ENCODE measurements around the gene GTF2H4.

- no peak for TF ChIP-seq EZH2 (IDR thresholded peaks at IDR 0.05)
- TF ChIP-seq CTCF (IDR thresholded peaks at IDR 0.05), result no peak
- no peak for TF ChIP-seq EZH2phosphoT487 (IDR thresholded peaks at IDR 0.05)
These were observed 31.5 kb downstream of the GTF2H4 start for GRCh38 chr6:30939473-30939872.
